GM18870 (cell line): ENCODE measurements around the gene ACTL6A.
"Not testable (repeated sequence)": the region's sequence is repeated elsewhere in the genome, so short reads cannot be mapped to it uniquely, and the experiment has no call there.

Experiments used
- ATAC-seq: cut with Tn5 transposase; IDR thresholded peaks from one replicate; pipeline ENCODE4 v1.9.1; 2021; ENCODE audit warnings: moderate library complexity; ENCODE audit not compliant: unreplicated experiment

The ACTL6A gene

GRCh38 chr3:179562591-179563270, at the start of gene ACTL6A:
TSS of gene ACTL6A (plus strand) at chr3:179562926. CDS start at chr3:179563093, 167 bp downstream.
- ATAC-seq: peak; percentile 97

GRCh38 chr3:179513862-179514261, 48.9 kb upstream of the ACTL6A start:
- no peak for ATAC-seq

- ATAC-seq: not testable (repeated sequence)
Observed at GRCh38 chr3:179516461-179517251, 46.1 kb upstream of the ACTL6A start.

- no peak for ATAC-seq
Observed at GRCh38 chr3:179526482-179526881, 36.2 kb upstream of the ACTL6A start.

GRCh38 chr3:179526989-179527391, 35.7 kb upstream of the ACTL6A start:
- no peak for ATAC-seq

GRCh38 chr3:179528772-179529171, 34.0 kb upstream of the ACTL6A start:
- no peak for ATAC-seq

GRCh38 chr3:179531576-179531975, 31.1 kb upstream of the ACTL6A start:
- no peak for ATAC-seq

GRCh38 chr3:179533274-179533673, 29.5 kb upstream of the ACTL6A start:
- ATAC-seq: no peak

- no peak for ATAC-seq
Observed at GRCh38 chr3:179536256-179536655, 26.5 kb upstream of the ACTL6A start.

GRCh38 chr3:179541094-179541493, 21.6 kb upstream of the ACTL6A start:
- no peak for ATAC-seq

GRCh38 chr3:179541596-179541995, 21.1 kb upstream of the ACTL6A start:
- ATAC-seq: no peak

GRCh38 chr3:179542375-179542774, 20.4 kb upstream of the ACTL6A start:
- ATAC-seq: no peak

- no peak for ATAC-seq
Observed at GRCh38 chr3:179544981-179545645, 17.6 kb upstream of the ACTL6A start.

GRCh38 chr3:179546814-179547241, 15.9 kb upstream of the ACTL6A start:
- no peak for ATAC-seq

- no peak for ATAC-seq
Observed at GRCh38 chr3:179551349-179552105, 11.2 kb upstream of the ACTL6A start.

GRCh38 chr3:179558742-179559364, 3.9 kb upstream of the ACTL6A start:
- ATAC-seq: no peak

- no peak for ATAC-seq
Observed at GRCh38 chr3:179560791-179561190, 1.9 kb upstream of the ACTL6A start.

- ATAC-seq: peak; percentile 37
Observed at GRCh38 chr3:179563271-179563783, 601 bp downstream of the ACTL6A start.

GRCh38 chr3:179565496-179565895, 2.8 kb downstream of the ACTL6A start:
- ATAC-seq: no peak

GRCh38 chr3:179580992-179581391, 18.3 kb downstream of the ACTL6A start:
- ATAC-seq: no peak
